ENCODE measurements around the gene NFATC3. TPM values are rescaled to one million over a fixed set of nuclear protein-coding genes. Genes with fewer than 3 reads are reported as not detected.

NFATC3 gene
- total and polyA plus RNA-seq, 11 donors: 5.9 to 35.1 (median 24.2) TPM

DNA sequence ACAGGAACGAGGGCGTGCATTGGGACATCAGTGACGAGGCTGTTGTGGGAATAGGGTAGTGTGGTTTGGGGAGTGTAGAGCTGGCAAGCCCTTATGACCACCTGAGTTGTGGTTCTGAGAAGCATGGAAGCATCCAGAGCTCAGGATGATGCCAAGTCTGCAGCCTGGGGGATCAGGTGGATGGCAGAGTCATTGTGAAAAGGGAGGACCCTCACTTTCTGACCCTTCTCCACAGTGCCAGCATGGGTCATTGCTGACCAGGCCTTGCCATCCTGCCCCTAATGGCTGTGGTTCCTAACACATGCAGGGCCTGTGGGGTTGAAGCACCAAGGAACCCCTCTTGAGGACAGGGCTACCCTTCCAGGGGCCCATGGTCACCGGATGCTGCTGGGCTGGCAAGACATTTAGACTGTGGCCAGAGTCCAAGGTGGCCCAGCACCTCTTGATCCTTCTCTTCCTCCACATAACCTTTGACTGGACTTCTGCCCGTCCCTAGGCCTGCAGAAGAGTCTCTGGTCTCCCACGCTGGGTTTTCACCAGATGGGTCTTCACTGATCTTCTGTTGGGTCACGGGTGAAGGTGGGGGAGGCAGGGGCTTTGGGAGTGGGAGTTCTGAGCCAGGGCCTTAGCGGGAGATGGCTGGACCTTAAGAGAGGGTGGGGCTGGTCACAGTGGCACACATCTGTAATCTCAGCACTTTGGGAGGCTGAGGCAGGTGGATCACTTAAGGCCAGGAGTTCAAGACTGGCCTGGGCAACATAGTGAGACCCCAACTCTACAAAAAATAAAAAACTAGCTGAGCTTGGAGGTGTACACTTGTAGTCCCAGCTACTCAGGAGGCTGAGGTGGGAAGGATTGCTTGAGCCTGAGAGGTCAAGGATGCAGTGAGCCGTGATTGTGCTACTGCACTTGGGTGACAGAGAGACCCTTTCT, 158.0 kb downstream of the NFATC3 start:
- Histone ChIP-seq H3K27me3 (no peaks in the 10 kb centered on the region), H3K4me3 (no peak overlapping the region), H3K4me1 (peaks cover 4 to 50% (median 36%) of the 10 kb centered on the region in 12 donors), H3K27ac (no peak overlapping the region), H3K9me3 (no peaks in the 10 kb centered on the region), H3K36me3 (no peaks in the 10 kb centered on the region)
- ATAC-seq (no peak), DNase-seq (peak in 2 of 5 donors; percentile 15 to 21)
- no peak for TF ChIP-seq POLR2A (IDR thresholded peaks at IDR 0.05)
- TF ChIP-seq, protein P1, sequence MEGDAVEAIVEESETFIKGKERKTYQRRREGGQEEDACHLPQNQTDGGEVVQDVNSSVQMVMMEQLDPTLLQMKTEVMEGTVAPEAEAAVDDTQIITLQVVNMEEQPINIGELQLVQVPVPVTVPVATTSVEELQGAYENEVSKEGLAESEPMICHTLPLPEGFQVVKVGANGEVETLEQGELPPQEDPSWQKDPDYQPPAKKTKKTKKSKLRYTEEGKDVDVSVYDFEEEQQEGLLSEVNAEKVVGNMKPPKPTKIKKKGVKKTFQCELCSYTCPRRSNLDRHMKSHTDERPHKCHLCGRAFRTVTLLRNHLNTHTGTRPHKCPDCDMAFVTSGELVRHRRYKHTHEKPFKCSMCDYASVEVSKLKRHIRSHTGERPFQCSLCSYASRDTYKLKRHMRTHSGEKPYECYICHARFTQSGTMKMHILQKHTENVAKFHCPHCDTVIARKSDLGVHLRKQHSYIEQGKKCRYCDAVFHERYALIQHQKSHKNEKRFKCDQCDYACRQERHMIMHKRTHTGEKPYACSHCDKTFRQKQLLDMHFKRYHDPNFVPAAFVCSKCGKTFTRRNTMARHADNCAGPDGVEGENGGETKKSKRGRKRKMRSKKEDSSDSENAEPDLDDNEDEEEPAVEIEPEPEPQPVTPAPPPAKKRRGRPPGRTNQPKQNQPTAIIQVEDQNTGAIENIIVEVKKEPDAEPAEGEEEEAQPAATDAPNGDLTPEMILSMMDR (IDR thresholded peaks at IDR 0.05): no peak
- WGBS, 4 donors: 81 to 91% (median 87%) methylated on average over 7 to 9 of the region's 9 CpGs
- intact Hi-C loops (cut with DNase I): loop anchor here in 2 of 10 donors (5.0 to 10.0 kb wide), 2 partner anchors 84 to 1282 kb away; no protein-coding TSS in a partner anchor

DNA sequence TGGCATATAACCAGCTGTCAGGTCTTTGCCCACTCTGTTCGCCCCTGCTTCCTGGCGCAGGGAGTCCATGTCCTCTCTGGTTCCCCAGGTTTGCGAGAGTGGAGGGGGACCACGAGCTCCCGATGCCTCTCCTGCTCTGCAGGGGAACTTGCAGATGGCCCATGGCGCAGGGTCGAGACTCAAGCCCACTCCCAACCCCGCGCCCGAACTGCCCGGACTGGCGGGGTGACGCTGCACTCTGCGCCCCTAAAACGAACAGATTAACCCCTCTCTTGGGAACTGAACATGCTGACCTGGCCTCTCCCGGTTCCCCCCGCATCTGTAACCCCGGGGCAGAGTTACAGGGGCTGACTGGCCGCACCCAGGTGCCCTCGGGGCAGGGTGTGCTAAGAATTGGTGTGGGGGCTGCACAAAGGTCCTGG, 159.3 kb downstream of the NFATC3 start:
- peaks cover 0 to 11% (median 7%) of the 10 kb centered on the region in 9 donors for H3K36me3 ChIP-seq
- no peaks in the 10 kb centered on the region for H3K9me3 ChIP-seq
- H3K27me3 ChIP-seq: no peaks in the 10 kb centered on the region
- H3K4me3 ChIP-seq: peak overlapping the region; percentile 65 to 98 (median 86)
- 2 to 10% (median 8%) methylated on average over 11 to 20 of the region's 20 CpGs for WGBS, 4 donors
- DNase-seq (peak in 1 of 5 donors; percentile 36), ATAC-seq (no peak)
- TF ChIP-seq, protein P1 (IDR thresholded peaks at IDR 0.05): no peak
- TF ChIP-seq POLR2A (IDR thresholded peaks at IDR 0.05): no peak
- H3K4me1 ChIP-seq: peaks cover 4 to 58% (median 45%) of the 10 kb centered on the region in 12 donors
- intact Hi-C loops (cut with DNase I): loop anchor here in 2 of 10 donors (5.0 to 10.0 kb wide), 2 partner anchors 83 to 1280 kb away; no protein-coding TSS in a partner anchor
- peak overlapping the region in 10 of 12 donors; percentile 54 to 97 (median 84) for H3K27ac ChIP-seq

DNA sequence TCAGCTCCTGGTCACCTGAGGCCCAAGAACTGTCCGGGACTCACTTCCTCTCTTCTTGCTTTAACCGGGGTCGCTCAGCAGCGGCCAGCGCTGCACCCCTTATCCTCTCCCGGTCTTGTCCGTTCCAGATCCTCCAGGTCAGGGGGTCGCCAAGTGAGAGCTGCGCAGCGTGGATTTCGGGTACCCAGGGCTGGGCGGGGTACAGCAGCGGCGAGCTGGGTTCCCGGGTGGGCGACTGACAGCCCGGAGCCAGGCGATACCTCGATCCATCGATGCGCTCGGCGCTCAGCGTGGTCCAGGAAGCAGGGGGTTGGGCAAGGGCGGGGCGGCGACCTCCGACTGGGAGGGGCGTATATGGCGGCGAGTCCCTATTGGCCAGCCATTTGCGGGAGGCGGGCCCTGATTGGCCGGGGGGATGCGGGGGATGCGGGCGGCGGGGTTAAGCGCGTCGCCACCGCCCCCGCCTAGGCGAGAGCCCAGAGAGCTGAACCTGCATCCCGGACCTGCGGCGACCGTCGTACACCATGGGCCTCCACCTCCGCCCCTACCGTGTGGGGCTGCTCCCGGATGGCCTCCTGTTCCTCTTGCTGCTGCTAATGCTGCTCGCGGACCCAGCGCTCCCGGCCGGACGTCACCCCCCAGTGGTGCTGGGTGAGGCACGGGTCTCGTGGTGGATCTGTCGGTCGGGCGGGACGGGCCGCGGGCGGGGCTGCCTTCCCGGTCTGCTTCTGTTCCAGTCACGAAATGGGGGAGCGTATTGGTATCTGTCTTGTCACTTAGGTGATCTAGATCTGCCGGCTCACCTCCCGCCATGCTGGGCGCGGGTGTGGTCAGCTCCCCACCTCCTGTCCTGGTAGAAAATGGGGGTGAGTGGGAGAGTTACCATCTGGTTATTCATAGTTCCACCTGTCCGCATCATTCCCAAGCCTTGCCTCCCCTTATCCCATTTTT, 160.0 kb downstream of the NFATC3 start, which contains the start of gene PLA2G15:
Gene PLA2G15 (plus strand): TSS at position 471 of the 951 bp plus-strand sequence. CDS start 54 bp downstream, at position 525.
- Histone ChIP-seq H3K27me3 (no peaks in the 10 kb centered on the region), H3K4me1 (peaks cover 4 to 55% (median 47%) of the 10 kb centered on the region in 12 donors), H3K9me3 (no peaks in the 10 kb centered on the region), H3K27ac (peak within 1 kb of the TSS in 11 of 12 donors; percentile 75 to 97 (median 87)), H3K36me3 (peaks cover 0 to 18% (median 14%) of the 10 kb centered on the region in 9 donors), H3K4me3 (peak within 1 kb of the TSS; percentile 65 to 98 (median 86))
- peak; percentile 91 to 97 (median 96) for ATAC-seq
- TF ChIP-seq POLR2A (IDR thresholded peaks at IDR 0.05): peak; percentile 78 to 94
- TF ChIP-seq, protein P1 (IDR thresholded peaks at IDR 0.05): peak in 1 of 12 donors; percentile 17
- WGBS, 4 donors: 1 to 2% (median 2%) methylated on average over 15 to 75 of the region's 75 CpGs
- intact Hi-C loops (cut with DNase I): loop anchor here in 5 of 10 donors (5.0 to 10.0 kb wide), 3 partner anchors 67 to 1280 kb away; partner anchors contain the start of genes PRMT7 (in 3 of the 5) and SLC7A6OS (in 3 of the 5)
- peak; percentile 98 to 99 (median 98) for DNase-seq

Measured in heart left ventricle (tissue), 16 donors.